Epithelial cell of esophagus (primary cell): ENCODE measurements around the gene SIK1.
"Not testable (repeated sequence)": the region's sequence is repeated elsewhere in the genome, so short reads cannot be mapped to it uniquely, and the experiment has no call there.

Source experiments
- DNase-seq: peaks from one replicate; pipeline ENCODE4 v3.0.0; 2010; ENCODE audit warnings: low read depth
- H3K4me3 ChIP-seq: 2 replicates; pipeline ENCODE4 v1.5.1; 2011; ENCODE audit warnings: mild to moderate bottlenecking, low read length, control low read depth
- CTCF ChIP-seq: IDR thresholded peaks from 2 replicates; pipeline ENCODE4 v1.5.1; 2011; ENCODE audit warnings: low read depth, mild to moderate bottlenecking, low read length, control low read depth, inconsistent platforms; ENCODE audit not compliant: insufficient read depth; ENCODE audit errors: missing control alignments

Gene SIK1

GRCh38 chr21:43426404-43427241, at the start of gene SIK1:
Gene SIK1 (minus strand): TSS chr21:43427131. CDS start chr21:43426178, 953 bp downstream.
- not testable (repeated sequence) for DNase-seq, H3K4me3 ChIP-seq

GRCh38 chr21:43471597-43472242, 44.8 kb upstream of the SIK1 start:
- not testable (repeated sequence) for DNase-seq, H3K4me3 ChIP-seq

- DNase-seq, H3K4me3 ChIP-seq: not testable (repeated sequence)
These were observed 43.0 kb upstream of the SIK1 start for GRCh38 chr21:43469719-43470458.

GRCh38 chr21:43467785-43468184, 40.9 kb upstream of the SIK1 start:
- no peak for DNase-seq
- H3K4me3 ChIP-seq = no peak overlapping the region
- TF ChIP-seq CTCF = no peak

- H3K4me3 ChIP-seq, DNase-seq: not testable (repeated sequence)
These were observed 38.2 kb upstream of the SIK1 start for GRCh38 chr21:43465159-43465558.

- DNase-seq, H3K4me3 ChIP-seq: not testable (repeated sequence)
These were observed 36.7 kb upstream of the SIK1 start for GRCh38 chr21:43463498-43464261.

GRCh38 chr21:43462932-43463331, 36.0 kb upstream of the SIK1 start:
- not testable (repeated sequence) for H3K4me3 ChIP-seq, DNase-seq

- H3K4me3 ChIP-seq, DNase-seq: not testable (repeated sequence)
These were observed 33.5 kb upstream of the SIK1 start for GRCh38 chr21:43460475-43460874.

- not testable (repeated sequence) for DNase-seq
These were observed 32.1 kb upstream of the SIK1 start for GRCh38 chr21:43458995-43459394.

GRCh38 chr21:43456616-43457314, 29.8 kb upstream of the SIK1 start:
- H3K4me3 ChIP-seq, DNase-seq: not testable (repeated sequence)

More at GRCh38 chr21:43458995-43459394, 32.1 kb upstream of the SIK1 start:
- not testable (repeated sequence) for H3K4me3 ChIP-seq

GRCh38 chr21:43455717-43456116, 28.8 kb upstream of the SIK1 start:
- H3K4me3 ChIP-seq, DNase-seq: not testable (repeated sequence)

- H3K4me3 ChIP-seq, DNase-seq: not testable (repeated sequence)
These were observed 27.2 kb upstream of the SIK1 start for GRCh38 chr21:43454176-43454575.

GRCh38 chr21:43451850-43452249, 24.9 kb upstream of the SIK1 start:
- not testable (repeated sequence) for DNase-seq

GRCh38 chr21:43450287-43450686, 23.4 kb upstream of the SIK1 start:
- not testable (repeated sequence) for DNase-seq

More at GRCh38 chr21:43451850-43452249, 24.9 kb upstream of the SIK1 start:
- not testable (repeated sequence) for H3K4me3 ChIP-seq

GRCh38 chr21:43447353-43447977, 20.5 kb upstream of the SIK1 start:
- DNase-seq, H3K4me3 ChIP-seq: not testable (repeated sequence)

More at GRCh38 chr21:43450287-43450686, 23.4 kb upstream of the SIK1 start:
- H3K4me3 ChIP-seq = not testable (repeated sequence)

- not testable (repeated sequence) for DNase-seq, H3K4me3 ChIP-seq
These were observed 19.5 kb upstream of the SIK1 start for GRCh38 chr21:43446277-43446932.
